ENCODE data around the gene RNF208.
A peak's percentile ranks its signal among the peaks of the same experiment; 100 is the strongest.
"Not testable (repeated sequence)": the region's sequence is repeated elsewhere in the genome, so short reads cannot be mapped to it uniquely, and the experiment has no call there.

RNF208 gene

GRCh38 chr9:137252555-137253506 is 30.8 kb upstream of the RNF208 start:
- DNase-seq, result no peak

- DNase-seq, result no peak
These were observed 29.6 kb upstream of the RNF208 start for GRCh38 chr9:137251490-137252268.

GRCh38 chr9:137251194-137251461 is 29.1 kb upstream of the RNF208 start, which contains the start of gene STPG3:
Gene STPG3, plus strand, starts transcription at chr9:137251286. Its CDS starts 1 bp downstream, at chr9:137251287.
- DNase-seq, result no peak

- no peak for DNase-seq
These were observed 28.5 kb upstream of the RNF208 start for GRCh38 chr9:137250329-137251193.

- DNase-seq, result no peak
These were observed 25.8 kb upstream of the RNF208 start for GRCh38 chr9:137247916-137248175.

- no peak for DNase-seq
These were observed 25.3 kb upstream of the RNF208 start for GRCh38 chr9:137247135-137247915.

GRCh38 chr9:137245450-137246421 is 23.7 kb upstream of the RNF208 start:
- no peak for DNase-seq

- no peak for DNase-seq
These were observed 22.7 kb upstream of the RNF208 start for GRCh38 chr9:137244486-137245449.

GRCh38 chr9:137243626-137244485 is 21.8 kb upstream of the RNF208 start:
- DNase-seq, result no peak

- DNase-seq, result not testable (repeated sequence)
These were observed 21.2 kb upstream of the RNF208 start for GRCh38 chr9:137243266-137243625.

GRCh38 chr9:137242269-137243203 is 20.5 kb upstream of the RNF208 start:
- DNase-seq, result no peak

GRCh38 chr9:137241490-137242268 is 19.6 kb upstream of the RNF208 start:
- DNase-seq, result peak; percentile 47

GRCh38 chr9:137240841-137241489 is 18.9 kb upstream of the RNF208 start, which contains the start of gene TUBB4B:
Gene TUBB4B, plus strand, starts transcription at chr9:137241287. Its CDS starts 74 bp downstream, at chr9:137241361.
- peak; percentile 98 for DNase-seq

- DNase-seq, result peak; percentile 68
These were observed 18.3 kb upstream of the RNF208 start for GRCh38 chr9:137240318-137240840.

GRCh38 chr9:137239541-137240200 is 17.6 kb upstream of the RNF208 start:
- DNase-seq, result not testable (repeated sequence)

Measured in NCI-H226 (cell line).